ENCODE measurements around the gene TNFRSF18.

TNFRSF18 gene

GRCh38 chr1:1210726-1211540 is 4.5 kb upstream of the TNFRSF18 start:
- no peak for DNase-seq

- no peak for DNase-seq
These were observed 2.5 kb upstream of the TNFRSF18 start for GRCh38 chr1:1208713-1209433.

- no peak for DNase-seq
These were observed 1.1 kb upstream of the TNFRSF18 start for GRCh38 chr1:1207571-1207892.

GRCh38 chr1:1206966-1207531 is 657 bp upstream of the TNFRSF18 start:
- no peak for DNase-seq

- no peak for DNase-seq
These were observed 520 bp downstream of the TNFRSF18 start for GRCh38 chr1:1205769-1206375.

GRCh38 chr1:1204998-1205768 is 1.2 kb downstream of the TNFRSF18 start:
- DNase-seq: no peak

- no peak for DNase-seq
These were observed 1.9 kb downstream of the TNFRSF18 start for GRCh38 chr1:1204425-1204920.

- no peak for DNase-seq
These were observed 2.6 kb downstream of the TNFRSF18 start for GRCh38 chr1:1203561-1204424.

- DNase-seq: no peak
These were observed 3.4 kb downstream of the TNFRSF18 start for GRCh38 chr1:1202831-1203560.

- no peak for DNase-seq
These were observed 5.2 kb downstream of the TNFRSF18 start for GRCh38 chr1:1200876-1201810.

GRCh38 chr1:1199961-1200875 is 6.2 kb downstream of the TNFRSF18 start:
- DNase-seq: no peak

GRCh38 chr1:1199141-1199960 is 7.0 kb downstream of the TNFRSF18 start:
- DNase-seq: no peak

- DNase-seq: no peak
These were observed 7.8 kb downstream of the TNFRSF18 start for GRCh38 chr1:1198423-1199140.

- DNase-seq: no peak
These were observed 8.6 kb downstream of the TNFRSF18 start for GRCh38 chr1:1197551-1198422.

- DNase-seq: no peak
These were observed 9.2 kb downstream of the TNFRSF18 start for GRCh38 chr1:1197188-1197500.

All from NCI-H1694 (cell line).